NB4 (cell line): ENCODE measurements around the gene HCN3.

Experiments
- DNase-seq: peaks from one replicate; pipeline ENCODE4 v3.0.0; 2010; ENCODE audit warnings: low read depth
- H3K4me3 ChIP-seq: one replicate; pipeline ENCODE4 v1.5.1; 2011; ENCODE audit warnings: mild to moderate bottlenecking, low read depth, low read length, moderate library complexity
- MYC ChIP-seq: IDR thresholded peaks from 2 replicates; pipeline ENCODE4 v1.6.1; 2011; ENCODE audit warnings: low read depth, low read length
- POLR2A ChIP-seq: IDR thresholded peaks from 2 replicates; pipeline ENCODE4 v1.6.1; 2011; ENCODE audit warnings: mild to moderate bottlenecking; ENCODE audit not compliant: insufficient read length; ENCODE audit errors: extremely low read depth
- TF ChIP-seq, protein P1 (sequence below): IDR thresholded peaks from one replicate; pipeline ENCODE4 v1.5.1; 2012; ENCODE audit warnings: low read depth, low read length
- TF ChIP-seq, protein P2 (sequence below): IDR thresholded peaks from 2 replicates; pipeline ENCODE4 v1.6.1; 2011; ENCODE audit warnings: low read depth, low read length

Gene HCN3

DNA sequence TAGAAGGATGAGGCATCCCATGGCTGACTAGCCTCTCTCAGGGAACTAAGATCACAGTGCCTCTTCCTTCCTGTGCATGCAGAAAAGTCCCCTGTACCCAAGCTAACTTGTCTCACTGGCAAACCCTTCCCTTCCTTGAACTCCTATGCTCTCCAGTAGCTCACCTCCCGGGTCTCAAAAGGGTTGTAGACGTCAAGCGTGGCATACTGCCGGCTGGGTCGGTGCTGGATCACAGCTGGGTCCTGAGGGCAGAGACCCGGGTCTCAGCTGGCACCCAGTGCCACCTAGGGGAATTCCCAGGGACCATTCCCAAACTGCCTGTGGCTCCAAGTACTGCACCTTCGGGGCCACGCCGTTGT, 15.8 kb upstream of the HCN3 start:
- DNase-seq = peak; percentile 46
- peak overlapping the region; percentile 89 for H3K4me3 ChIP-seq
- no peak for TF ChIP-seq POLR2A
- TF ChIP-seq, protein P1, sequence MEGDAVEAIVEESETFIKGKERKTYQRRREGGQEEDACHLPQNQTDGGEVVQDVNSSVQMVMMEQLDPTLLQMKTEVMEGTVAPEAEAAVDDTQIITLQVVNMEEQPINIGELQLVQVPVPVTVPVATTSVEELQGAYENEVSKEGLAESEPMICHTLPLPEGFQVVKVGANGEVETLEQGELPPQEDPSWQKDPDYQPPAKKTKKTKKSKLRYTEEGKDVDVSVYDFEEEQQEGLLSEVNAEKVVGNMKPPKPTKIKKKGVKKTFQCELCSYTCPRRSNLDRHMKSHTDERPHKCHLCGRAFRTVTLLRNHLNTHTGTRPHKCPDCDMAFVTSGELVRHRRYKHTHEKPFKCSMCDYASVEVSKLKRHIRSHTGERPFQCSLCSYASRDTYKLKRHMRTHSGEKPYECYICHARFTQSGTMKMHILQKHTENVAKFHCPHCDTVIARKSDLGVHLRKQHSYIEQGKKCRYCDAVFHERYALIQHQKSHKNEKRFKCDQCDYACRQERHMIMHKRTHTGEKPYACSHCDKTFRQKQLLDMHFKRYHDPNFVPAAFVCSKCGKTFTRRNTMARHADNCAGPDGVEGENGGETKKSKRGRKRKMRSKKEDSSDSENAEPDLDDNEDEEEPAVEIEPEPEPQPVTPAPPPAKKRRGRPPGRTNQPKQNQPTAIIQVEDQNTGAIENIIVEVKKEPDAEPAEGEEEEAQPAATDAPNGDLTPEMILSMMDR = no peak
- TF ChIP-seq, protein P2, sequence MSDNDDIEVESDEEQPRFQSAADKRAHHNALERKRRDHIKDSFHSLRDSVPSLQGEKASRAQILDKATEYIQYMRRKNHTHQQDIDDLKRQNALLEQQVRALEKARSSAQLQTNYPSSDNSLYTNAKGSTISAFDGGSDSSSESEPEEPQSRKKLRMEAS = no peak
- no peak for TF ChIP-seq MYC

DNA sequence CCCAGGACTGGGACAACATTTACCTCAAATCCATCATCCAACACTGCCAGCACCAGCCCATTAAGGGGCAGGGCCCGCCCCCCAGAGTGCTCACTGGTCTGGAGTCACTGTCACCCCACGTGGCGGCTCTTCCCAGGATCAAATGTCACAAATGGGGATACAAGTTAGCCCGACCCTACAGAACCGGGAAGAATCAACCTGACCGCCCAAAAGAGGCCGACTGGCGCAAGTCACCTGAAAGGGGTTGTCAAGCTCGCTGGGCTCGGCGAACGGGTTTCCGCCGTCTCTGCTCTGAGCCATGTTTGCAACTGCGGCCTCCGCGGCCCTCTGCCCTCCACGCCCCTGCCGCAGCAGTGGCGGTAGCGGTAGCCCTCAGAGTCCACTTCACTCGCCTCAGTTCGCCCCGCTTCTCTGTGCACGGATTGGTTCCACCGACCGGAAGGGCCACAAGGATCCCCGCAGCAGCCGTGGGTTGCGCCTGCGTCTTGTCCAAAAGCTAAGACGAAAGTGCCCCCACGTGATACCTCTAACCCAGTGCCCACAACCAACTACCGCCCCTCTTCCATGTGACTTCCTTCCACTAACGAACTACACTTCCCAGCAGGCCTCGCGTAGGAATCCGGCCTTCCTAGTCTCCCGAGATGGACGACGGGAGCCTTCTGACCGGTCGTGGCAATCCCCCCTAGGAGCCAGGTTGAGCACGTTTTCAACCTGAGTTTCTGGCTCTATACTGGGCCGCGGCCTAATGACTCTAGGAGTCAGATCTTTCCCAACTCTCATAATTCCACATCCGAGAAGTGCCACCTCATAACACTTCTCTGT, 15.2 kb upstream of the HCN3 start, which contains the start of gene SCAMP3:
TSS of gene SCAMP3 (minus strand) at position 509 of the 822 bp plus-strand sequence. CDS start at position 300, 209 bp downstream.
- DNase-seq = peak; percentile 98
- peak; percentile 60 for TF ChIP-seq POLR2A
- TF ChIP-seq, protein P1 = no peak
- TF ChIP-seq MYC = peak; percentile 92
- TF ChIP-seq, protein P2 = peak; percentile 99
- H3K4me3 ChIP-seq = peak within 1 kb of the TSS; percentile 89

DNA sequence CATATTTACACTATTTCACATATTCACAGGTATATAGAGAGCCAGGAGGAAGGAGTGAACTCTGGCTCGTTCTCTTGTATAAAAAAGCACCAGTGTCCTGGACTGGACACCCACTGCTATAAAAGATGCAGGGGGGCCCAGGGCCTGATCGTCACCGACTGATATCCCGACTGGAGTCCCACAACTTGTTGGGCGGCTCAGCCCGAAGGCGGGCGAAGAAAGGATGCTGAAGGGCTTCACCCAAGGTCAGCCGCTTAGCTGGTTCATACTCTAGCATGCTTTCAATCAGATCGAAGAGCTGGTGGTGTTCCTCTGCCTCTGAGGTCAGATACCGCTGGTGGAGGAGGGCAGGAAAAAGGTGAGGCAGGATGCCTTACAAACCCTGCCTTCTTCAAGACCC, 14.2 kb upstream of the HCN3 start:
- no peak for TF ChIP-seq POLR2A
- TF ChIP-seq, protein P2 = no peak
- DNase-seq = no peak
- no peak overlapping the region for H3K4me3 ChIP-seq

DNA sequence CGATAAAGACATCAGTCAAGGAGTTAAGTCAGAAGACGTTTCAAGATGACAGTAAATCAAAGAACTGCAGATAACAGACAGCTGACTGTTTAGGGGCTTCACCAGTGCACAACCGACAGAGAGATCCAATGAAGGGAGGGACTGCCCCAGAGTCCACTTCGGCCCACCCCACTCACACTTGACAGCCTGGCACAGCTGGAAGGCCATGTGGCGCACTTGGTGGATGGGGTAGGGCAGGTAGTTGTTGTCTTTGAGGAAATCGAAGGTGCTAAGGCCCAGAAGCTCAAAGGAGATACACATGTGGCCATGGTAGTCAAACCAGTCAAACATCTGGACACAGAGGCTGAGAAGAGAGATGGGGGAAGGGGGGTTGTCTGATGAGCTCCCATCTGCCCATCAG, 10.7 kb upstream of the HCN3 start:
- TF ChIP-seq, protein P2 = no peak
- TF ChIP-seq, protein P1 = no peak
- no peak for TF ChIP-seq POLR2A
- TF ChIP-seq MYC = no peak
- no peak overlapping the region for H3K4me3 ChIP-seq
- no peak for DNase-seq

DNA sequence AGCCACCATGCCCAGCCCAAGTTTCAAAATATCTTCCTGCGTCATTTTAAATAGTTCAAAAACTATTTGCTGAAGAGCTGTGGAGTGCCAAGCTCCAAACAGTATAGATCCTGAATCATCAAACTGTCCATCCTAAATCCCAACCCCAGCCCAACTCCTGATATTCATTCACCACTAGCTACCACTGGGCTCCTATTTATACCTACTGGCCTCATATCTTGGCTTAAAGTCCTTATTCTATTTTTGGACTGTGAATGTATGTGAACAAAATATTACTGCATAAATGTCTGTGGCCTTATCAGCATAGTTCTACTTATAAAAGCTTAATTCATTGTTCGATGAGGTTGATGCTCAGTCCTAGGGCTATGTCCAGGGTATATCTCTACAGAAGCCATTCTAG, 9.9 kb upstream of the HCN3 start:
- no peak overlapping the region for H3K4me3 ChIP-seq
- TF ChIP-seq MYC (no peak), POLR2A (no peak)
- TF ChIP-seq, protein P2 = no peak
- TF ChIP-seq, protein P1 = no peak
- no peak for DNase-seq

DNA sequence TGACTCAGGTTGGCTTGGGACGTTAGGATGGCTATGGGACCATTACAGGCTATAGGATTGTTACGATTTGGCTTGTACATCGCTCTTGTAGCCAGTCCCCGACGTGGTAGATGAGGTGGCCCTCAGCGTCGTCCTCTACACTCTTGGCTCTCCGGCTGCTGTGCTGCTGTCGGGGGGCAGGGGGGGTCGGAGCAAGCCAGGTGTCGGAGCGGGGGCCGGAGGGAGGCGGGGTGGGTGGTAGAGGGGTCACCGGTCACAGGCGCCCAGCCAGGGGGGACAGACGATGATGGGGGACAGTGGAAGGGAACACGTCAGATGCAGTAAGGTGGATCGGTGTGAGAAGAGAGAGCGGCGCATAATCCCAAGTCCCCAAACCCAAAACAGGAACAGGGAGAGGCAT, 8.6 kb upstream of the HCN3 start:
- H3K4me3 ChIP-seq = no peak overlapping the region
- no peak for DNase-seq
- no peak for TF ChIP-seq MYC
- TF ChIP-seq, protein P1 = no peak
- no peak for TF ChIP-seq POLR2A
- TF ChIP-seq, protein P2 = no peak
